ENCODE data around the gene MACROD2. TPM values are rescaled to one million over a fixed set of nuclear protein-coding genes. Genes with fewer than 3 reads are reported as not detected.

The MACROD2 gene
- total RNA-seq, 6 experiments from 2014 or later, result 0.05 to 0.57 (median 0.11) TPM; not detected in 1

GRCh38 chr20:14062171-14062570 is 66.9 kb downstream of the MACROD2 start:
- Mint-ChIP-seq H3K36me3 (ENCODE audit: low read depth) (no peaks in the 10 kb centered on the region), H3K4me1 (ENCODE audit: low read depth) (no peaks in the 10 kb centered on the region), H3K9me3 (no peaks in the 10 kb centered on the region), H3K27me3 (ENCODE audit: insufficient read depth) (peaks cover 1% of the 10 kb centered on the region), H3K4me3 (no peak overlapping the region), H3K27ac (no peak overlapping the region)
- no peak for DNase-seq
- TF ChIP-seq, protein P1, sequence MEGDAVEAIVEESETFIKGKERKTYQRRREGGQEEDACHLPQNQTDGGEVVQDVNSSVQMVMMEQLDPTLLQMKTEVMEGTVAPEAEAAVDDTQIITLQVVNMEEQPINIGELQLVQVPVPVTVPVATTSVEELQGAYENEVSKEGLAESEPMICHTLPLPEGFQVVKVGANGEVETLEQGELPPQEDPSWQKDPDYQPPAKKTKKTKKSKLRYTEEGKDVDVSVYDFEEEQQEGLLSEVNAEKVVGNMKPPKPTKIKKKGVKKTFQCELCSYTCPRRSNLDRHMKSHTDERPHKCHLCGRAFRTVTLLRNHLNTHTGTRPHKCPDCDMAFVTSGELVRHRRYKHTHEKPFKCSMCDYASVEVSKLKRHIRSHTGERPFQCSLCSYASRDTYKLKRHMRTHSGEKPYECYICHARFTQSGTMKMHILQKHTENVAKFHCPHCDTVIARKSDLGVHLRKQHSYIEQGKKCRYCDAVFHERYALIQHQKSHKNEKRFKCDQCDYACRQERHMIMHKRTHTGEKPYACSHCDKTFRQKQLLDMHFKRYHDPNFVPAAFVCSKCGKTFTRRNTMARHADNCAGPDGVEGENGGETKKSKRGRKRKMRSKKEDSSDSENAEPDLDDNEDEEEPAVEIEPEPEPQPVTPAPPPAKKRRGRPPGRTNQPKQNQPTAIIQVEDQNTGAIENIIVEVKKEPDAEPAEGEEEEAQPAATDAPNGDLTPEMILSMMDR (IDR thresholded peaks at IDR 0.05), result no peak

DNA sequence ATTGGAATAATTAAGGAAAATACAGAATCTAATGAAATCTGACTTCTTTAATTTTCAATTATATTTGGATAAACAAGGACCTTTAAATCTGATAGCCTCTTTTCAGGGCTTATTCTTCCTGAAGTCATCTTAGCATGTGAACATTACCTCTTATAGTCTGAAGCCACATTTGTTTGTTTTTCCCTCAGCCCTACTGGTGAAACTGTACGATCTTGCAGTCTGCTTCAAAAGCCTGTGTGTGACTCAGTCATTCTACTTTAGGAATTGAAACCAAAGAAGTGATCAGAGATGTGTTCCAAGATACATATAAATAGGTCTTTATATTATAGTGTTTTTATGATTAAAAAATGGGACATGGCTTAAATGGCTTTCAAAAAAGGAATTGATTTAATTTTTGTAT is 67.5 kb downstream of the MACROD2 start:
- DNase-seq, result no peak
- H3K27me3 Mint-ChIP-seq (ENCODE audit: insufficient read depth), result peaks cover 1% of the 10 kb centered on the region
- no peaks in the 10 kb centered on the region for H3K9me3 Mint-ChIP-seq
- TF ChIP-seq, protein P1 (IDR thresholded peaks at IDR 0.05), result no peak
- H3K36me3 Mint-ChIP-seq (ENCODE audit: low read depth), result no peaks in the 10 kb centered on the region
- H3K4me1 Mint-ChIP-seq (ENCODE audit: low read depth), result no peaks in the 10 kb centered on the region
- H3K27ac Mint-ChIP-seq, result no peak overlapping the region
- no peak overlapping the region for H3K4me3 Mint-ChIP-seq

DNA sequence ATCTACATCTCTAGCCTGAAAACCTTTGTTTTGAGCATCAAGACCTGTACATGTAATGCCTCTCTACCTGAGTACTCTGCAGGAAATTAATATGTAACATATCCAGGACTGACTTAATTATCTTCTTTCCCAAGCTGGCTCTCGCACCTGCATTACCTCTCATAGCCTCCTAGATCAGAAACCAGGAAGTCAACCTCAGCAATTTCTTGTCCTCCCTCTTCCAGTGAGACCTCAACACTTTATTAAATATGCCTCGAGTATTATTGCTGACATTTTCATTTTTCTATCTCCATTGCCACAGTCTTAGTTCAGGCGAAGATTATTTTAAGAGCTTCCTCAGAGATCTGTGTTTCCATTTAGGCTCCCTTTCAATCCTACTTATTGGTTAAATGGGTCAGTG is 69.0 kb downstream of the MACROD2 start:
- TF ChIP-seq, protein P1 (IDR thresholded peaks at IDR 0.05), result no peak
- H3K4me1 Mint-ChIP-seq (ENCODE audit: low read depth), result no peaks in the 10 kb centered on the region
- no peak overlapping the region for H3K4me3 Mint-ChIP-seq
- H3K27ac Mint-ChIP-seq, result no peak overlapping the region
- no peaks in the 10 kb centered on the region for H3K36me3 Mint-ChIP-seq (ENCODE audit: low read depth)
- no peak for DNase-seq
- H3K27me3 Mint-ChIP-seq (ENCODE audit: insufficient read depth), result peaks cover 1% of the 10 kb centered on the region
- H3K9me3 Mint-ChIP-seq, result no peaks in the 10 kb centered on the region

DNA sequence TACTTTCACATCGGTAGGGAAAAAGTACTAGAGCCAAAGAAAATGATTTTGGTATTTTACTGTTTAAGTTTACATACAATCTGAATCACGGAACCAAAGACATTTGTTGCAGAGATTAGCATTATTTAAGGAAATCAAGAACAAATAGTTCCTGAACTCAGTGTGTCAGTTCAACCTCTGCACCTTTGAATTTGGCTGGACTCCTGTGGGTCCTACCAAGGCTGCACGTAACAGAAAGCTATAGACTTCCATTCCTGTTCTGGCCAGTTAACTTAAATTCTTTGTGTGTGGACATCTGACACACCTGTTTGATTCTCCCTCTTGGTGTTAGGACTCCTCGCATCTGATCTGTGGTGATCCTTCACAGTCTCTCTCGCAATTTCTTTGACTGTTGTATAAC is 69.6 kb downstream of the MACROD2 start:
- Mint-ChIP-seq H3K27me3 (ENCODE audit: insufficient read depth) (peaks cover 1% of the 10 kb centered on the region; the same call in 1 of the 2 replicates), H3K4me3 (no peak overlapping the region), H3K27ac (no peak overlapping the region), H3K36me3 (ENCODE audit: low read depth) (no peaks in the 10 kb centered on the region), H3K9me3 (no peaks in the 10 kb centered on the region), H3K4me1 (ENCODE audit: low read depth) (no peaks in the 10 kb centered on the region)
- TF ChIP-seq, protein P1 (IDR thresholded peaks at IDR 0.05), result no peak
- DNase-seq, result no peak

DNA sequence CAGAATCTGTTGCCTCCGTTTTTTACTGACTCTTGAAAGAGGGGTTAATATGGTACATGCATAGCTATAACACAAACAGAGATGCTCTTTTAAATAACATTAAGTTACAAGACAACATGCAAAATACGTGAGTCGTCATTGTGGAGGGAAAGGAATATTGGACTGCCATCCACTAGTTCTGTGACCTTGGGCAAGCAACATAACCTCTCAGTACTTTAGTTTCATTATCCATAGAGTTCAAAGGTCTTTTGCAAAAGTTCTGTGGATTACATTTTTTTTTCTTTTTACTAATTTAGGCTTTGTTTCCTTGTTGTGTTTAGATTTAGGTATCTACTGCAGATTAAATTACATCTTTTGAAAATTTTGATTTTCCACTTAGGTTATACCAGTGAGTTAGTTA is 70.5 kb downstream of the MACROD2 start:
- Mint-ChIP-seq H3K27me3 (ENCODE audit: insufficient read depth) (peaks cover 1% of the 10 kb centered on the region; the same call in 1 of the 2 replicates), H3K36me3 (ENCODE audit: low read depth) (no peaks in the 10 kb centered on the region), H3K27ac (no peak overlapping the region), H3K4me3 (no peak overlapping the region), H3K9me3 (no peaks in the 10 kb centered on the region), H3K4me1 (ENCODE audit: low read depth) (no peaks in the 10 kb centered on the region)
- no peak for DNase-seq
- TF ChIP-seq, protein P1 (IDR thresholded peaks at IDR 0.05), result no peak

- no peak for DNase-seq
- Mint-ChIP-seq H3K27me3 (ENCODE audit: insufficient read depth) (peaks cover 1% of the 10 kb centered on the region; the same call in 1 of the 2 replicates), H3K9me3 (peaks cover 4% of the 10 kb centered on the region; the same call in 1 of the 2 replicates), H3K4me1 (ENCODE audit: low read depth) (no peaks in the 10 kb centered on the region), H3K27ac (no peak overlapping the region), H3K4me3 (no peak overlapping the region), H3K36me3 (ENCODE audit: low read depth) (no peaks in the 10 kb centered on the region)
- TF ChIP-seq, protein P1 (IDR thresholded peaks at IDR 0.05), result no peak
Measured at GRCh38 chr20:14067603-14068002, 72.3 kb downstream of the MACROD2 start.
